GM18951 (cell line): ENCODE data around the gene USP46.

ENCODE experiments used
- POLR2A ChIP-seq: IDR thresholded peaks from 4 replicates; pipeline ENCODE4 v1.6.1; 2011; ENCODE audit warnings: mild to moderate bottlenecking; ENCODE audit not compliant: insufficient read length, insufficient read depth; ENCODE audit errors: extremely low read depth
- in situ Hi-C: fragments of 300-500 bp; cut with MboI; formaldehyde crosslinking; loops from one replicate; pipeline ENCODE4 v1.12.0; 2022; ENCODE audit warnings: low sequenced_read_pairs, mixed read lengths, inconsistent platforms; ENCODE audit not compliant: unreplicated experiment

The USP46 gene

DNA sequence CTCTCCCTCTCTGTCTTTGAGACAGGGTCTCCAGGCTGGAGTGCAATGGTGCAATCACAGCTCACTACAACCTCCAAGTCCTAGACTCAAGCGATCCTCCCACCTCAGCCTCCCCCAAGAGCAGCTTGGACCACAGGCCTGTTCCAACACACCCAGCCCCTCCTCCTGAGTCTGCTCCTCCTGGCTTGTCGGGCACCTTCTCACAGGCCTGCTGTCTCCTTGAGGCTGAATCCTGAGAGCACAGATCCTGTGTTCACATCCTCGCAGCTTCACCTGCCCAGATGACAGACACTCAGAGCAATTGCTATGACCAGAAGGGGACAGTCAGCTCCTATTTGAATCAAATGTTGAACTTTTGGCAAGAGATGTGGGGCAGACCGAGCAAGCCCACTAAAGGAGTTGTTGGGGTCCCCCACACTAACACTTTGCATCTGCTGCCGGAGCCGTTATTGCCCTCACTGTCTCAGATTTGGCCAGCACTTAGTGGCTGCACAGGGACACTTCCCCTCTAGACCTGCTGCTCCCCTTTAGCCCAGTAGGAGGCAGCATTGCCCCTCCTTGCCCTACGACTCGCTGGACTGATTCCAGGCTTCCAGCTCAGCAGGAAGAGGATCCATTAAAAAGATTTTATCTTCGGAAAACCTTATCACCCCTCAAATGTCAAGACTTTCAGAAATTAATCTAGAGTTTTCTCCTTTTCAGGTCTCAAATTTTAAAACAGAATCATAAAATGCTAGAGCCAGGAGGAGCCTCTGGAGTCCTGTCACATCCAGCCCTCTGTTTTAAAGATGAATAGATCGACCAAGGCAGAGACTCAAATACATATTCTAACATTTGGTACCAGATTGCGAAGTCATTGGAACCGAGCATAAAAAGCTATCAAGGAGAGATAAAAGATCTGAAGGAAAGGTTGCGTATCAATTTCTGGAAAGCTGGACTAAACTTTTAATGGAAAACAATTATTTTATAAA lies 113.7 kb downstream of the USP46 start:
- TF ChIP-seq POLR2A = no peak
- in situ Hi-C loops = loop anchor here (10.0 kb wide), 1 partner anchor 439 kb away; no protein-coding TSS in a partner anchor
